HG03520 (cell line): ENCODE results near the gene THSD7B.
"Not testable (repeated sequence)": the region's sequence is repeated elsewhere in the genome, so short reads cannot be mapped to it uniquely, and the experiment has no call there.

ENCODE experiments used
- ATAC-seq: cut with Tn5 transposase; IDR thresholded peaks from one replicate; pipeline ENCODE4 v1.9.1; 2021; ENCODE audit warnings: mild to moderate bottlenecking, moderate library complexity; ENCODE audit not compliant: unreplicated experiment

The THSD7B gene

GRCh38 chr2:136935119-136935518 lies 169.8 kb downstream of the THSD7B start:
- no peak for ATAC-seq

GRCh38 chr2:136956050-136956449 lies 190.7 kb downstream of the THSD7B start:
- no peak for ATAC-seq

- ATAC-seq, result no peak
These were observed 191.7 kb downstream of the THSD7B start for GRCh38 chr2:136957044-136957443.

- ATAC-seq, result no peak
These were observed 196.9 kb downstream of the THSD7B start for GRCh38 chr2:136962105-136962725.

GRCh38 chr2:136966485-136966884 lies 201.1 kb downstream of the THSD7B start:
- no peak for ATAC-seq

- ATAC-seq, result no peak
These were observed 215.0 kb downstream of the THSD7B start for GRCh38 chr2:136980303-136980702.

- ATAC-seq, result not testable (repeated sequence)
These were observed 216.3 kb downstream of the THSD7B start for GRCh38 chr2:136981689-136982088.

GRCh38 chr2:136985044-136985443 lies 219.7 kb downstream of the THSD7B start:
- no peak for ATAC-seq

- no peak for ATAC-seq
These were observed 221.4 kb downstream of the THSD7B start for GRCh38 chr2:136986605-136987221.

GRCh38 chr2:136990316-136990715 lies 225.0 kb downstream of the THSD7B start:
- no peak for ATAC-seq

- ATAC-seq, result no peak
These were observed 229.4 kb downstream of the THSD7B start for GRCh38 chr2:136994793-136995192.

GRCh38 chr2:136997557-136997956 lies 232.2 kb downstream of the THSD7B start:
- ATAC-seq, result no peak

- ATAC-seq, result no peak
These were observed 235.5 kb downstream of the THSD7B start for GRCh38 chr2:137000811-137001210.

GRCh38 chr2:137002896-137003295 lies 237.6 kb downstream of the THSD7B start:
- no peak for ATAC-seq

- no peak for ATAC-seq
These were observed 239.9 kb downstream of the THSD7B start for GRCh38 chr2:137005210-137005609.

- no peak for ATAC-seq
These were observed 242.6 kb downstream of the THSD7B start for GRCh38 chr2:137007938-137008337.

- ATAC-seq, result no peak
These were observed 244.6 kb downstream of the THSD7B start for GRCh38 chr2:137009953-137010352.

GRCh38 chr2:137020452-137021196 lies 255.3 kb downstream of the THSD7B start:
- ATAC-seq, result no peak

GRCh38 chr2:137021763-137022162 lies 256.4 kb downstream of the THSD7B start:
- ATAC-seq, result no peak

- no peak for ATAC-seq
These were observed 257.9 kb downstream of the THSD7B start for GRCh38 chr2:137023205-137023604.

GRCh38 chr2:137031731-137032130 lies 266.4 kb downstream of the THSD7B start:
- no peak for ATAC-seq

- ATAC-seq, result no peak
These were observed 271.3 kb downstream of the THSD7B start for GRCh38 chr2:137036619-137037018.
